DOHH2 (cell line): Measurements from ENCODE around the gene CABP4.

ENCODE experiments used
- H3F3A ChIP-seq: fragments of 200-600 bp; sonication (generic), shearing (Covaris generic); 2 replicates; pipeline ENCODE4 v1.6.0; 2016; ENCODE audit warnings: antibody characterized with exemption, mild to moderate bottlenecking; ENCODE audit not compliant: control insufficient read depth, insufficient read depth
- H3K27ac ChIP-seq: fragments of 200-600 bp; sonication (generic); 2 replicates; pipeline ENCODE4 v1.5.1; 2014; ENCODE audit warnings: low read depth, mild to moderate bottlenecking, low read length, moderate library complexity
- H3K27me3 ChIP-seq: fragments of 200-600 bp; sonication (generic); 2 replicates; pipeline ENCODE4 v1.6.1; 2014; ENCODE audit warnings: mild to moderate bottlenecking, low read length, mixed read lengths; ENCODE audit not compliant: control insufficient read depth
- H3K36me3 ChIP-seq: fragments of 200-600 bp; sonication (generic); 2 replicates; pipeline ENCODE4 v1.6.1; 2014; ENCODE audit warnings: mild to moderate bottlenecking, low read length, moderate library complexity, mixed read lengths; ENCODE audit not compliant: control insufficient read depth
- H3K4me1 ChIP-seq: fragments of 200-600 bp; sonication (generic); 2 replicates; pipeline ENCODE4 v1.6.1; 2014; ENCODE audit warnings: mild to moderate bottlenecking, low read length, mixed read lengths; ENCODE audit not compliant: control insufficient read depth
- H3K4me2 ChIP-seq: fragments of 200-600 bp; sonication (generic); 2 replicates; pipeline ENCODE4 v1.6.0; 2014; ENCODE audit warnings: mild to moderate bottlenecking, low read length, moderate library complexity
- H3K4me3 ChIP-seq: fragments of 200-600 bp; sonication (generic); 2 replicates; pipeline ENCODE4 v1.5.1; 2014; ENCODE audit warnings: mild to moderate bottlenecking, low read length, mixed read lengths
- H3K79me2 ChIP-seq: fragments of 200-600 bp; sonication (generic); 2 replicates; pipeline ENCODE4 v1.6.1; 2014; ENCODE audit warnings: mild to moderate bottlenecking, low read length, mixed read lengths; ENCODE audit not compliant: control insufficient read depth
- H3K9me2 ChIP-seq: fragments of 200-600 bp; sonication (generic); replicated peaks from 2 replicates; pipeline ENCODE4 v1.6.1; 2014; ENCODE audit warnings: mild to moderate bottlenecking, low read length, mixed read lengths; ENCODE audit not compliant: control insufficient read depth
- H3K9me3 ChIP-seq: fragments of 200-600 bp; sonication (generic); 2 replicates; pipeline ENCODE4 v1.6.1; 2014; ENCODE audit warnings: antibody characterized with exemption, low read length, mixed read lengths; ENCODE audit not compliant: control insufficient read depth, insufficient read depth
- H4K20me1 ChIP-seq: fragments of 200-600 bp; sonication (generic); 2 replicates; pipeline ENCODE4 v1.6.0; 2014; ENCODE audit warnings: low read depth, mild to moderate bottlenecking, antibody characterized with exemption, low read length, moderate library complexity; ENCODE audit not compliant: control insufficient read depth, insufficient read depth
- EZH2phosphoT487 ChIP-seq: fragments of 200-600 bp; sonication (generic); IDR thresholded peaks from 2 replicates; pipeline ENCODE4 v1.6.1; 2017; ENCODE audit warnings: borderline replicate concordance, mild to moderate bottlenecking, antibody characterized with exemption, low read length, moderate library complexity, mixed read lengths
- TF ChIP-seq, protein P1 (sequence below): fragments of 200-600 bp; sonication (generic); IDR thresholded peaks from one replicate; pipeline ENCODE4 v1.5.1; 2014; ENCODE audit warnings: antibody characterized with exemption, mild to moderate bottlenecking, low read depth, low read length; ENCODE audit not compliant: poor library complexity, severe bottlenecking

The CABP4 gene

GRCh38 chr11:67410984-67411784, 44.0 kb upstream of the CABP4 start:
- Histone ChIP-seq H3K9me3 (no peaks in the 10 kb centered on the region), H3K4me1 (peaks cover 81% of the 10 kb centered on the region), H3K4me3 (0 out of 2 replicates have a peak overlapping the region, but pooled peaks have one; percentile 0), H3F3A (peaks cover 23% of the 10 kb centered on the region), H3K79me2 (peaks cover 12% of the 10 kb centered on the region), H4K20me1 (no peaks in the 10 kb centered on the region), H3K36me3 (peaks cover 36% of the 10 kb centered on the region), H3K9me2 (no peaks in the 10 kb centered on the region), H3K4me2 (peak overlapping the region; percentile 80), H3K27me3 (peaks cover 6% of the 10 kb centered on the region), H3K27ac (peak overlapping the region; percentile 27; the same call in 1 of the 2 replicates)
- TF ChIP-seq EZH2phosphoT487: no peak
- TF ChIP-seq, protein P1, sequence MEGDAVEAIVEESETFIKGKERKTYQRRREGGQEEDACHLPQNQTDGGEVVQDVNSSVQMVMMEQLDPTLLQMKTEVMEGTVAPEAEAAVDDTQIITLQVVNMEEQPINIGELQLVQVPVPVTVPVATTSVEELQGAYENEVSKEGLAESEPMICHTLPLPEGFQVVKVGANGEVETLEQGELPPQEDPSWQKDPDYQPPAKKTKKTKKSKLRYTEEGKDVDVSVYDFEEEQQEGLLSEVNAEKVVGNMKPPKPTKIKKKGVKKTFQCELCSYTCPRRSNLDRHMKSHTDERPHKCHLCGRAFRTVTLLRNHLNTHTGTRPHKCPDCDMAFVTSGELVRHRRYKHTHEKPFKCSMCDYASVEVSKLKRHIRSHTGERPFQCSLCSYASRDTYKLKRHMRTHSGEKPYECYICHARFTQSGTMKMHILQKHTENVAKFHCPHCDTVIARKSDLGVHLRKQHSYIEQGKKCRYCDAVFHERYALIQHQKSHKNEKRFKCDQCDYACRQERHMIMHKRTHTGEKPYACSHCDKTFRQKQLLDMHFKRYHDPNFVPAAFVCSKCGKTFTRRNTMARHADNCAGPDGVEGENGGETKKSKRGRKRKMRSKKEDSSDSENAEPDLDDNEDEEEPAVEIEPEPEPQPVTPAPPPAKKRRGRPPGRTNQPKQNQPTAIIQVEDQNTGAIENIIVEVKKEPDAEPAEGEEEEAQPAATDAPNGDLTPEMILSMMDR: no peak

DNA sequence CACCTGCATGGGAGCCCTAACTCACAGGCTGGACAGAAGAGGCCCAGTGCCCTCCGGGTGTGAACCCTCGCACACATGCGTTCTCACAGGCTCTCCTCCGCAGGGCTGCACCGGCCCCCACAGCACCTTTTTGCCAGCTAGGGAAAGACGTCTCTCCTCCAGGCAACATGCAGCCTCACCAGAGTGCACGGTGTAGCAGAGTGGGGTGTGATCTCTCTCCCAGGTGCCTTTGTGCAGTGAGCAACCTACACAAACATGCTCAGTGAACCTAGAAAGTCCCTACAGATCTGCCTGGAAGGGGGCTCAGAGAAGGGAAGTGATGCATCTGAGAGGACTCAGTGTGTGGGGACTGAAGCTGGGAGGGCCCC, 43.4 kb upstream of the CABP4 start:
- Histone ChIP-seq H3K27me3 (peaks cover 6% of the 10 kb centered on the region), H3K4me3 (0 out of 2 replicates have a peak overlapping the region, but pooled peaks have one; percentile 0), H3K9me2 (no peaks in the 10 kb centered on the region), H3K9me3 (no peaks in the 10 kb centered on the region), H3K4me1 (peaks cover 81% of the 10 kb centered on the region), H3K36me3 (peaks cover 30% of the 10 kb centered on the region), H3K27ac (peak overlapping the region; percentile 27; the same call in 1 of the 2 replicates), H3F3A (peaks cover 23% of the 10 kb centered on the region), H4K20me1 (no peaks in the 10 kb centered on the region), H3K4me2 (peak overlapping the region; percentile 27), H3K79me2 (peaks cover 7% of the 10 kb centered on the region; the same call in 1 of the 2 replicates)
- TF ChIP-seq EZH2phosphoT487: no peak
- TF ChIP-seq, protein P1: no peak

DNA sequence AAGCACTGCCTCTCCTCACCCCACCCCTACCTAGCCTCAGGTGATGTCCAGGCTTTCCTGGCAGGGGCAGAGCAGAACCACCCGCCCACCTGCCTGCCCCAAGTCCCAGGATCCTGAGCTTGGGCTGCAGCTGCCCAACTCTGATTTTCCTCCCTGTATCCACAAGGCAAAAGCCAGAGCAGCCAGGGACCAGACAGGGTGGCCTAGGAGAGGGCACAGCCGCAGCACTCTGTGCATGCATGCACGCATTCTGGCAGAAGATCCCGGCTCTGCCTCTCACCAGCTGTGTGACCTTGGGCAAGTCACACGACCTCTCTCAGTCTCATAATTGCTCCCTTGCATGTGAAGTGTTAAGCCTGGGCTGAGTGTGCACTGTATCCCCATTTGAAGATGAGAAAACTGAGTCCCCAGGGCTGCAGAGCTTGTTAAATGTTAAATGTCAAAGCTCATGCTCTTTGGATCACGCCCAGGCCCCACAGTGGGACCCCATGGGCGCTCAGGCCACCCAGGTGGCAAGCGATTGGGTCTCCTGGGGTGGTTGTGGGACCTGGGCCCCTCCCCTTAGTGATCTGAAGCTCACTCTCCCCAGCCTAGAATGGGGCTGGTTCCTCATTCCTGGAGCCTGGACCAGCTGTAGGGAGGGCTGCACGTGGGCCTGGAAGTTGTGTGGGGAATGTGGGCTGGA, 42.5 kb upstream of the CABP4 start:
- H3K9me3 ChIP-seq: no peaks in the 10 kb centered on the region
- TF ChIP-seq, protein P1: no peak
- no peak for TF ChIP-seq EZH2phosphoT487
- H3F3A ChIP-seq: peaks cover 23% of the 10 kb centered on the region
- no peaks in the 10 kb centered on the region for H4K20me1 ChIP-seq
- no peaks in the 10 kb centered on the region for H3K9me2 ChIP-seq
- peaks cover 22% of the 10 kb centered on the region for H3K36me3 ChIP-seq
- peaks cover 6% of the 10 kb centered on the region; the same call in 1 of the 2 replicates for H3K79me2 ChIP-seq
- peak overlapping the region; percentile 27 for H3K4me2 ChIP-seq
- H3K27ac ChIP-seq: no peak overlapping the region
- peaks cover 80% of the 10 kb centered on the region for H3K4me1 ChIP-seq
- peaks cover 6% of the 10 kb centered on the region for H3K27me3 ChIP-seq
- H3K4me3 ChIP-seq: no peak overlapping the region
